GM12872 (cell line): Measurements from ENCODE around the gene PACS2.

Source experiments
- TF ChIP-seq, protein P1 (sequence below): IDR thresholded peaks from 3 replicates; pipeline ENCODE4 v1.5.1; 2011; ENCODE audit warnings: low read depth, mild to moderate bottlenecking, low read length, moderate library complexity; ENCODE audit not compliant: insufficient read depth

PACS2 gene

DNA sequence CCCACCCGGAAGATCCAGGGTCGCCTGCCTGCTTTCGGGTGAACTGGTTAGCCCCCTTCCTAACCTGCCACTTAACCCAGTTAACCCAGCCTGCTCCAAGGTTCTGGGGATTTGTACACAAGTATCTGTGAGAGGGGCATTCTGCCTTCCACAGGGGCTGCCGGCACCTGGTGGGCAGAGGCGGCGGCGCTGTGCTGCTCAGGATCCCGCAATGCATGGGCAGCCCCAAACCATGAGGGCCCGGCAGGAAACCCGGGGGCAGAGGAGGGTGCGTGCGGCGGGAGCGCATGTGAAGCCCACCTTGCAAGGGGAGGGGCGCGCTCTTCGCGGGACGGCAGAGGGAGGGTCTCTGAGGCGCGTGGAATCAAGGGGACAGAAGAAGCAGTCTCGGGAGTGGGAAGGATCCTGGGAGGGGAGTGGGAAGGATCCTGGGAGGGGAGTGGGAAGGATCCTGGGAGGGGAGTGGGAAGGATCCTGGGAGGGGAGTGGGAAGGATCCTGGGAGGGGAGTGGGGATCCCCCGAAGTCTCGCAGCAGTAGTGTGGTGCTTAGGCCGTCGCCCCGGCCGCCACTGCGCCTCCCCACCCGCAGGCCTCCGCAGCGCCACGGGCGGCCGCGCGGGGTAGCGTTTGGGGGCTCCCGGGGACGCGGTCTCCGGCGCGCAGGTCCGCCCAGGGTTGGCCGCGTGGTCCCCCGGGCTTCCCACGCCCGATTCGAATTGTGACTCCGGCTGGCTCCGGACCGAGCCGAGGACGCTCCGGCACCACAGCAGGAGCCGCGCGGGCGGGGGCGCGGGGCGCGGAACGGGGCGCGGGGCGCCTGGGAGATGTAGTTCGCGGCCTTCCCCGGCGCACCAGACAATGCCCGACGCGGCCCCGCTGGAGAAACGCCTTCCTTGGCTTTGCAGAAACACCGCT lies 100.2 kb downstream of the PACS2 start:
- TF ChIP-seq, protein P1, sequence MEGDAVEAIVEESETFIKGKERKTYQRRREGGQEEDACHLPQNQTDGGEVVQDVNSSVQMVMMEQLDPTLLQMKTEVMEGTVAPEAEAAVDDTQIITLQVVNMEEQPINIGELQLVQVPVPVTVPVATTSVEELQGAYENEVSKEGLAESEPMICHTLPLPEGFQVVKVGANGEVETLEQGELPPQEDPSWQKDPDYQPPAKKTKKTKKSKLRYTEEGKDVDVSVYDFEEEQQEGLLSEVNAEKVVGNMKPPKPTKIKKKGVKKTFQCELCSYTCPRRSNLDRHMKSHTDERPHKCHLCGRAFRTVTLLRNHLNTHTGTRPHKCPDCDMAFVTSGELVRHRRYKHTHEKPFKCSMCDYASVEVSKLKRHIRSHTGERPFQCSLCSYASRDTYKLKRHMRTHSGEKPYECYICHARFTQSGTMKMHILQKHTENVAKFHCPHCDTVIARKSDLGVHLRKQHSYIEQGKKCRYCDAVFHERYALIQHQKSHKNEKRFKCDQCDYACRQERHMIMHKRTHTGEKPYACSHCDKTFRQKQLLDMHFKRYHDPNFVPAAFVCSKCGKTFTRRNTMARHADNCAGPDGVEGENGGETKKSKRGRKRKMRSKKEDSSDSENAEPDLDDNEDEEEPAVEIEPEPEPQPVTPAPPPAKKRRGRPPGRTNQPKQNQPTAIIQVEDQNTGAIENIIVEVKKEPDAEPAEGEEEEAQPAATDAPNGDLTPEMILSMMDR, result peak; percentile 66; the same call in 2 of the 3 replicates

DNA sequence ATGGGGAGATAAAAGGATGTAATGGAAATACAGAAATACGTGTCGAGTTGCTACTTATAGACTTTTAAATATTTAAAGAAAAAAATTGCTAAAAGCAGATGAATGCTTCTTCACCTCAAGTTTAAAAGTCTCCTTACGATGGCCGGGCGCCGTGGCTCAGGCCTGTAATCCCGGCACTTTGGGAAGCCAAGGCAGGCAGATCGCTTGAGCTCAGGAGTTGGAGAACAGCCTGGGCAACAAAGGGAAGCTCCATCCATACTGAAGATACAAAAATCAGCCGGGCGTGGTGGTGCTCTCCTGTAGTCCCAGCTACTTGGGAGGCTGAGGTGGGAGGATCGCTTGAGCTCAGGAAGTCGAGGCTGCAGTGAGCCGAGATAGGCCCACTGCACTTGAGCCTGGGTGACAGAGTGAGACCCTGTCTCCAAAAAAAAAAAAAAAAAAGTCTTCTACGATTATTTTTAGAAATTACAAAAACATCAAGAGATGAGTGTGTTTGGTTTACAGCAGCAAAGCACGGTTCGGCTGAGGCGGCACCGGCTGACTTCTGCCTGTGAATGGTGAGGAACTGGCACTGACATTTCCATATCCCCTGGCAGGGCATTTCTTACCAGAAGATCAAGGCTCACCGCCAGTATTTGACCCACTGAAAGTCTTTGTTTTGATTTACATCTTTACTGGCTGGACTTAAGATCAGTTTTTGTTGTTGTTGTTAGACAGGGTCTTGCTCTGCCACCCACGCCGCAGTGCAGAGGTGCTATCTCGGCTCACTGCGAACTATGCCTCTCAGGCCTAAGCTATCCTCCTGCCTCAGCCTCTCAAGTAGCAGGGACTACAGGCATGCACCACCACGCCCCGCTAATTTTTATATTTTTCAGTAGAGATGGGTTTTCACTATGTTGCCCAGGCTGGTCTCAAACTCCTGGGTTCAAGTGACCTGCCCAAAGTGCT lies 101.2 kb downstream of the PACS2 start:
- TF ChIP-seq, protein P1, result no peak

DNA sequence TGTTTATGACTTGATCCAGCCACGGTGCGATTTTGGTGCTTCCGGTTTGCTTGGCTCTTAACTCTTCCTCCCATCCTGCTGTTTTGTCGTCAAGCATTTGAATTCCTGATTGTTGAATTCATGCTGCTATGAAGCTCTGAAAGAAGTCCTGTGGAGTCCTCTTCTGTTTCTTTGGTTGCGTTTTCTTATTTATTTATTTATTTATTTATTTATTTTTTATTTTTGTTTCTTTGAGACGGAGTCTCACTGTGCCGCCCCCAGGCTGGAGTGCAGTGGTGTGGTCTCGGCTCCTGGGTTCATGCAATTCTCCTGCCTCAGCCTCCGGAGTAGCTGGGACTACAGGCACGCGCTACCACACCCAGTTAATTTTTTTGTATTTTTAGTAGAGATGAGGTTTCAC lies 102.1 kb downstream of the PACS2 start:
- TF ChIP-seq, protein P1, result no peak

DNA sequence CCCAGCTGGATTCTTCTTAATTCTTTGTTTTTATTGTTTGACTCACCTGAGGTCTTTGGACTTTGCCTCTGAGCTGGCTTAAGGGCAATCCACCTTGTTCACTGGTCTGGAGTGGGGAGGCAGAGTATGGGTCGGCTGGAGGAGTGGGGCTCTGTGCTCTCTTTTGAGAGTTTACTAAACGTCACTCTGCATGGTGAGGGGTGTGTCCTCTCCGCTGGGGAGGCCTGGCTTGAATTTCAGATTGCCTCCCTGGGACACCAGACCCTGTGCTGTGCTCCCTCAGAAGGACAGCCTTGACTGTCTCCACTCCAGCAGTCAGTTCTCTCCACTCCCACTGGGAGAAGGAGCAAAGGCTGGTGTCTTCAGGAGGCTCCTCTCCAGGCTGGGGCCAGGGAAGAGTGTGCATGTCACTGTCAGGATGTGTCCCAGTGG lies 103.2 kb downstream of the PACS2 start:
- TF ChIP-seq, protein P1, result no peak

DNA sequence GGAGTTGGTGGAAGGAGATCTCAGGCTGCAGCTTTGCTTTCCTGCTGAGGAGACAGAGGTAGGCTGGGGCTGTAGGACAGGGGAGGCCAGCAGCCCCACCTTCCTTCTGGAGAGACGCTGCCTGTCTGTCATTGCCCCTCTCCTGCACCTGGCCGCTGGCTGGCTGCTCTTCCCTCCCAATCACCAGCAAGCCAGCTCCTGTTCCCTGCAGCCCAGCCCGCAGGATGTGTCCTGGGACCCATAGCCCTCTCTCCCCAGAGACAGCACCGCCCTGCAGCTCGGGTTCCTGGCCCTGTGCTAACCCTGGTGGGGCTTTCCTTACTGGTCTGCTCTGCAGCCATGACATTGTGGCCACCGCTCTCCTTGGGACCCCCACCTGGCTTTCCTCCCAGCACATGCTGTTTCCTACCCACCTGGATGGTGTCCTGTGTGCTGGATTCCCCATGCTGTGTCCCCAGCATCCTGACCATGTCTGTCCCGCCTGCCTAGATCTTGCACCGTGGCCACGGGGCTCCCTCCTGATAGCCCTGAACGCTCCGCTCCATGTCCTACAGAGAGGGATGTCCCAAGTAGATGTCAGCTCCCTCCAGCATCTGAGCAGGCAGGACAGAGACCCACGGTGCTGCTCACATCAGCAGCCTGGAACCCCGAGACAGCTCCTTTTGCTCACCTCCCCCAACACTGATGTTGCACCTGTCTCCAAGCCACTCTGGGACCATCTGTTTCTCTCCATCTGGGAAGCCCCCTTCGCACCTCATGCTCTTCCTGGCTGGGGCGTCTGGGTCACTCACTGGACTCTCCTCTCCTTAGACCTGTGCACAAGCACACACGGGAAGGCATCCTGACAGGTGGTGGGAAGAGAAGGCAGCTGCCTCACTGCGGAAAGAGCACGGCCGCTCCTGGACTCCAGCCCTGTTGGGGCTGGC lies 104.0 kb downstream of the PACS2 start:
- TF ChIP-seq, protein P1, result no peak

DNA sequence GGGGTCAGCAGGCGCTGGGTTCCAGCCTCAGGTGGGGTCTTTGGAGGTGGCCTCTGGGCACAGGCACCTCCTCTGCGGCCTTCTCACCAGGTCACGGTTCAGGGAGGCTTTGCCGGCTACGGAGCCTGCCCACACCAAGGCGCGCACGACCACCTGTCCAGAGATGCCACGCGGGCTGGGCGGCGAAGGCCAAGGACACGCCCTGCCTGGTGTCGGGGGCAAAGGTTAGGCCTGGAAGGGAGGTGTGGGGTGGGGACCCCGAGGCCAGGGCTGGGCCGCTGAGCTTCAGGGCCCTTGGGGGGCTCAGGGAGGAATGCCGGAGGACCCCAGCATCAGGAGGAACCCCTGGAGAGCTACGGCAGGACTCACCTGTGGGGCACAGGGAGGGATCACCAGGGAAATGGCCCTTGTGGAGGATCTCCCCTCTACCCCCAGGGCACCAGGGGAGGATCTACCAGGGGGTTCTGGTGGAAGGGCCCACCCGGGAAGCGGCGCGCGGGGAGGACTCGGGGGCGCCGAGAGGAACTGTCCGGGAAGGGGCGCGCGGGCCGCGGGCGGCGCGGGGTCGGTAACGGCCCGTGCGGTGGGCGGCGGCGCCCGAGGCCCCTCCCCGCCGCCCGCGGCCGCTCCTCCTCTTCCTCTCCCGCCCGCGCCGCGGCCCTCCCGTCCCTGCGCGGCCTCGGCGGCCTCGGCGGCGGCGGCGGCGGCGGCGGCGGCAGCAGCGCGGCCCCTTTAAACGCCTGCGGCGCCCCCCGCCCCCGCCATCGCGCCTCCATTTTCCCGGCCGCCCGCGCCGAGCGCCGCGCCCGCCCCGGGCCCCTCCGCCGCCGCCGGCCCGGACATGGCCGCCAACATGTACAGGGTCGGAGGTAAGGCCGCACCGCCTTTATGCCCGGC lies 104.9 kb downstream of the PACS2 start, which contains the start of gene MTA1:
TSS of gene MTA1 (plus strand) at position 633 of the 897 bp plus-strand sequence. CDS start at position 842, 209 bp downstream.
- TF ChIP-seq, protein P1, result no peak
